ENCODE measurements around the gene ATRNL1.

Gene ATRNL1

GRCh38 chr10:115854740-115855435 is 761.7 kb downstream of the ATRNL1 start:
- no peak for DNase-seq

- DNase-seq = no peak
These were observed 763.4 kb downstream of the ATRNL1 start for GRCh38 chr10:115856580-115856979.

DNA sequence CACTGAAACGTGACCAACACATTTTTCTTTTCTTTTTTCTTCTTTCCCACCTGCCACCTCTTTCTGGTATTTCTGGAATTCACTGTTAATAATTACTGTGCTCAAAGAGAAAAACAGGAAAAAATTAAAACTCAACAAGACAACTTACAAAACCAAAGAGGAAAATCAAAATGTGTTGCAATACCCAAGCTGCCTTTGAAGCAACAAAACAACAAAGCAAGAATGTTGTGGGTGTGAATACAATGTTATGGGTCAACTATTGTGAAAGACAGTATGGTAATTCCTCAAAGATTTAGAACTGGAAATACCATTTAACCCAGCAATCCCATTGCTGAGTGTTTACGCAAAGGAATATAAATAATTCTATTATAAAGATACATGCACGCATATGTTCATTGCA is 764.7 kb downstream of the ATRNL1 start:
- no peak for DNase-seq

DNA sequence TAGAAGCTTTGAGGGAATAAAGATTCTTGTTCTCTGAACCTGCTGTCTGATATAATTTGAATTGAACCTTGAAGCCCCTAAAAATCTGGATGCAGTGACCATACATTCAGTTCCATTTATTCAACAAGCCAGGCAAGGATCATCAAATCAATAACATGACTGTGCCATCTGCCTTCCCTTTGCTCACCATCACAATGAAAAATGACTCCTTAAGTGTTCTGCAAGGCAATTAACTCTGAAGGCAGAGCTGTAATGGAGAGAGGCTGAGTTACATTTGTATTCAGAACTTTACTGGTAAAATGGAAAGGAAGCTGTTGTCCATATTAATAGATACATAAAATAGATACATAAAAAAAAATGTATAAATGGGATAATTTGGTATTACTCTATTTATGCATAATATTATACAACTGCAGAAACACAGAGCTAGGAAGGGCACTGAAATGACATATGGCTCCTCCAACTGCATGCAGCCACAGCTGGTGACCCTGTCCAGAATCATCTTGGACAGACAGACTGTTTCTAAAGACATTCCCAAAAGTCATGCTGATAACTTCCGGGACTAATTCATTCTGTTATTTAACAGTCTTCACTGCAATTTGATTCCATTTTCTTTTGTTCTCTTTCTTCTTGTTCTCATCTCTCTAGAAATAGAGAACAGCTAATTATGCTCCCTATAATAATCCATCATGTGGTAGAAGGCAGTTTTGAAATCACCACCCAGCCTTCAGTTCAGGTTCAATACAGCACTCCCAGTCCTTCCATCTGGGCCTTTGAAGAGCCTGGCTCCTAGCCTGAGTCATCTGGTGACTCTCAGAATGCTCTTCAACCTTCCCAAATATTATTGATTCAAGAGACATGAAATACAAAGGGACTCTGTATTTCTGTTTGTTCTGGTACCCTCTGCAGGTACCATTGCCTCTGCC is 767.3 kb downstream of the ATRNL1 start:
- DNase-seq = no peak

GRCh38 chr10:115861455-115861854 is 768.3 kb downstream of the ATRNL1 start:
- no peak for DNase-seq

GRCh38 chr10:115861864-115862263 is 768.7 kb downstream of the ATRNL1 start:
- no peak for DNase-seq

- no peak for DNase-seq
These were observed 773.0 kb downstream of the ATRNL1 start for GRCh38 chr10:115866174-115866573.

DNA sequence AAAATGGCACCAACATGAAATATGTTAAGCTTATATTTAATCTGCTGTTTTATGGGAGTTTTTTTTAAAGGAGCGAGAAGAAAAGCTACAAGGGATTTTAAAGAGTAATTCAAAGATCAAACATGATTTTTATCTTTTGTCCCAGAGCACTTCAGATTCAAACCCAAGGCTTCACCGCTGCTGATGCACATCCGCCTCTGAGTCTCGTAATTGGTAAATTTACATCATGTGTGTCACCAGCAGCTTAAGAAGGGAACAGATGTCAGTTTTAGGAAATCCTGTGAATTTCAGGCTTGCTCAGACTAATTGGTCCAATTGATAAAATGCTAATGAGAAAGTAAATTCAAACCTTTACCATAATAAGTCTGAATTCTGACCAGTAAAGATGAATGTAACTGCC is 773.5 kb downstream of the ATRNL1 start:
- no peak for DNase-seq

DNA sequence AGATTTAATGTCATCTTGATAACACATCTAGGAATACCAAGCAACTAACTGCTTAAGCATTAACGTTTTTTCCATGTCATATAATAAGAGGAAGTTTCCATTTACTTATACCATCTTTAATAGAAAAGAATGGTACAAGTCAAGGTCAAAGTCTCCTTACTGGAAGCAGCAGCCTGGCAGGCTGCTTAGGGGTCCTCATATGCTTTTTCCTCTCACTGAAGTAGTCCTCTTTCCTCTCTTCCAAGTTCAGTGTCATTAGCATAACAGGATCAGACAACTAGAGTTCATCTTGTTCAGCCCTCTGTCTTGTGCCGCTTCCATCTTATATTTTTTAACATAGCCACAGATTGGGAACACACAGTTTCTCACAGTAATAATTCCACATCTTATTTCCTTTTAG is 774.1 kb downstream of the ATRNL1 start:
- no peak for DNase-seq

GRCh38 chr10:115871855-115872254 is 778.7 kb downstream of the ATRNL1 start:
- DNase-seq = no peak

GRCh38 chr10:115875172-115875571 is 782.0 kb downstream of the ATRNL1 start:
- DNase-seq = no peak

DNA sequence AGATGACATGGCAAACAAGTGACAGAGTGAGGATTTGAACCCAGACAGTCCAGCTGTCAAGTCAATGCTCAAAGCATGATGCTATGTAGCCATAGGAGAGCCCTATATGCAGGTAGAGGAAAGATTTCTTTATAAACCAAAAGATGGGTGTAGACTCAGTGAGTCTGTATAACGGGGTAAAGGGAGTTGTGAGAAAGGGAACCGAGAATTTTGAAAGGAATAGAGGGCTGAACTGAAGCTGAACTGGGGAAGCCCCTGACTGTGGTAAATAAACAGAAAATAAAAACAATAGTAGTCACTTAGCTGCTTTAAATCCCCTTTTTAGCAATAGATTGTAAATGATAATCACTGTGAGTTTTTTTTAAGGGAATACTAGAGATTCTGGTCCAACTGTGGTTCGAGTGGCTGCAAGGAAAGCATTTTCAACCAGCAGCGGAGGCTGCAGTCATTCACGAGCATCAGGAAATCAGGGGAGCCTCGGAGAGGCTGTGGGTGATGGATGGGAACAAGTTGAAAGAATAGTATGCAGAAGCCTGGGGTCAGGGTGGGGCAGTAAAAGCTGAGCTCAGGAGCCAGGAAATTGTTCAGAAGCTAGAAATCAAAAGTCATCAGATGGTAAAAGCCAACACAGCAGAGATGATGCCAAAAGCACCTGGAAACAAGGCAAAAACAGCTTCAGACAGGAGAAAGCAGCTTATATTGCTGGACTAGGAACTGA is 786.4 kb downstream of the ATRNL1 start:
- DNase-seq = no peak

- DNase-seq = no peak
These were observed 788.9 kb downstream of the ATRNL1 start for GRCh38 chr10:115882021-115882420.

DNA sequence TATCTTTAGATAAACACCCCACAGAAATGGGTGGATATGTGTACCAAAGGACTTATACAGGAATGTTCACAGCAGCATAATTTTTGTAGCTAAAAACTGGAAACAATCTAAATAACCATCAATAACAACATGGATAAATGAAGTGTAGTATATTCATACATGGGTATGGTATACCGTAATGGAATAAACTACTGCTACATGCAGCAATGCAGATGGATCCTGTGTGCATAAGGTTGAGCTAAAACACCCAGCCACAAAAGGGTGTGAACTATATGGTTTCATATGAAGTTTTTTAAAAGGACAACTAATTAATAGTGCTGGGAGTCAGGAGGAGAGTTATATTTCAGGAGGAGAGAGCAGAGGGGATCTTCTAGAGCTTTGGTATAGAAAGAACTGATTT is 790.2 kb downstream of the ATRNL1 start:
- DNase-seq = no peak

GRCh38 chr10:115884331-115884730 is 791.2 kb downstream of the ATRNL1 start:
- no peak for DNase-seq

DNA sequence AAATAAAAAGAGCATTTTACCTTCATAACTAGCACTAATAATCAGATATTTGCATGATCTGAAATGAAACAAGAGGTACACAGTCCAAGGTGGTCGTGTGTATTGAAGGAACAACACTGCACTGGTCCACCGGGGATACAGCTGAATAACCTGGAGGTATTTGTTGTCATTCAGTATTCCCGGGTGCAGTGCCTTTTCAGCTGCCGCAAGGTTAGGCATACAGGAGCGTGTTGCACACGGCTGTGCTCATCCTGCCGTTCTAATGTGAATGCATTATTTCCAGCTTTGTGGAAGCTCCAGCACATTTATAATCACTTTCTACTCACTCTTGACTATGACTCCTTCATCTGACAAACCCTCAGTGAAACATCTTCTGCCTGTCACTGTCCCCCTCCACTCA is 802.0 kb downstream of the ATRNL1 start:
- no peak for DNase-seq

- DNase-seq = no peak
These were observed 805.1 kb downstream of the ATRNL1 start for GRCh38 chr10:115898242-115898641.

GRCh38 chr10:115902596-115902995 is 809.4 kb downstream of the ATRNL1 start:
- no peak for DNase-seq

- DNase-seq = no peak
These were observed 810.0 kb downstream of the ATRNL1 start for GRCh38 chr10:115903207-115903606.

- no peak for DNase-seq
These were observed 810.7 kb downstream of the ATRNL1 start for GRCh38 chr10:115903845-115904244.

GRCh38 chr10:115909037-115909436 is 815.9 kb downstream of the ATRNL1 start:
- DNase-seq = no peak

- peak; percentile 21 for DNase-seq
These were observed 817.0 kb downstream of the ATRNL1 start for GRCh38 chr10:115909962-115910731.

DNA sequence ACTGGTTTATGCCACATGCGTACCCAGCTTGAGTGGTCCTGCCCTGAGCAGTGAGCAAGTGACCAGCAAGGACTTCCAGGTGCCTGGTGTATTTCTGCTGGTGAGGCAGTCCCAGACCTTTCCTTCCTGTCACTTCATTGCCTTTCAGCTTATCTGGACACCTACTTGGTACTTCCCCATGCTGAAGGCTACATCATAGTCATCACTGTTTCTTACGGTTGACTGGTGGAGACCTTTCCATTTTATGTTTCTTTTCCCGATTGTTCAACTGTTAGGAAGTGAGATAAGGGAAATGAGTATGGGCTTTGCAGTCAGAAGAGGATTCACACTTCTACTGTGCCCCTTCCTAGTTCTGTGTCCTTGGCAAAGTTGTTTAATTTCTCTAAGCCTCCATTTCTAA is 821.3 kb downstream of the ATRNL1 start:
- DNase-seq = no peak
